Activated CD4-positive, alpha-beta T cell treated with anti-CD3 and anti-CD28 coated beads, Interleukin-2, amount 10 ng/mL, durations not matched to agents 24 days and 14 days (primary cell): Measurements from ENCODE around the gene TMEM37. TPM values are rescaled to one million over a fixed set of nuclear protein-coding genes. Genes with fewer than 3 reads are reported as not detected.

Source experiments
- DNase-seq: peaks from one replicate; pipeline ENCODE4 v3.0.0; 2022
- H3K27ac Mint-ChIP-seq: one replicate; pipeline ENCODE4 v1.8.0; 2022; ENCODE audit warnings: mild to moderate bottlenecking, mixed read lengths
- H3K27me3 Mint-ChIP-seq: one replicate; pipeline ENCODE4 v1.8.0; 2022; ENCODE audit warnings: mixed read lengths
- H3K36me3 Mint-ChIP-seq: one replicate; pipeline ENCODE4 v1.8.0; 2022; ENCODE audit warnings: low read depth, mild to moderate bottlenecking, mixed read lengths
- H3K4me1 Mint-ChIP-seq: one replicate; pipeline ENCODE4 v1.8.0; 2021; ENCODE audit warnings: mixed read lengths
- H3K4me3 Mint-ChIP-seq: one replicate; pipeline ENCODE4 v1.8.0; 2022; ENCODE audit warnings: mild to moderate bottlenecking, moderate library complexity, mixed read lengths
- H3K9me3 Mint-ChIP-seq: one replicate; pipeline ENCODE4 v1.8.0; 2021; ENCODE audit warnings: mixed read lengths
- intact Hi-C: fragments of 100-400 bp; cut with micrococcal nuclease; formaldehyde crosslinking; loops from one replicate; pipeline ENCODE4 v1.15.1; 2023
- total RNA-seq: library from RNA; stranded (reverse); gene quantifications from 2 replicates; pipeline ENCODE4 v1.2.3, GENCODE V29; 2022

Gene TMEM37
- total RNA-seq, 1 donor from 2014 or later = not detected

DNA sequence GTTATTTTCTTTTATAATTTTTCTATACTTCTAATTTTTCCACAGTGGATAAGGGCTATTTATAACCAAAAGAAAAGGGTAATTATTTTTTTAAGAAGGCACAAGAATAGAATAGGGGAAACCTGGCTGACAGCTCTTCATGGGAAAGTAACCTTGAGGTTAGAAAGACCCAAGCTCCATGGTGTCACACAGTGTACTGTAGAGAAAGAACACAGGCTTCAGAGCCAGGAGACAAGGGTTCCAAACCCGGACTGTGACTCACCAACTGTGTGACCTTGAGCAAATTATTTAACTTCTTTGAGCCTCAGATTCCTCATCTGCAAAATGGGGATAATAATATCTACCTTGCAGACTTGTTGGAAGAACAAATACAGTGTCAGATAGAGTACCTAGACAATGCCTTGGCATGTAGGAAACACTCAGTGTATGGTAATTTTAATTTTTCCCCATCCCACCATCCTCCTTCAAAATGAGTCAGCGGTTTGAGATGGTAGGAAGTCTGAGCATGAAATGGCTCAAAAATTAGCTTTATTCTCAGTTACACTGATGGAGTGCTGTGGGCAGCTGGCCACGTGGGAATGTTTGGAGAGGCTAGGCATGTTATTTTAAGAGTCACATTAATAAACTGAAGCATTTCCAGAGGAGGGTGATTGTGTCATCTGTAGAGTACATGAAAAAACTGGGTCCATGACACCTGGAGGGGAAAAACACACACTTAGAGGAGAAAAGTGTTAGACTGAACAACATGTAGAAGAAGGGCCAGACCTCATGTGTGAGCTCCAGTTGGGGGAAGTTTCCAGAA is 36.7 kb downstream of the TMEM37 start:
- Mint-ChIP-seq H3K9me3 (no peaks in the 10 kb centered on the region), H3K4me3 (no peak overlapping the region), H3K27ac (no peak overlapping the region), H3K4me1 (no peaks in the 10 kb centered on the region), H3K27me3 (peaks cover 2% of the 10 kb centered on the region), H3K36me3 (no peaks in the 10 kb centered on the region)
- no peak for DNase-seq
- intact Hi-C loops = no loop called here

- H3K4me1 Mint-ChIP-seq = no peaks in the 10 kb centered on the region
- H3K9me3 Mint-ChIP-seq = no peaks in the 10 kb centered on the region
- intact Hi-C loops = no loop called here
- DNase-seq = no peak
- H3K27me3 Mint-ChIP-seq = peaks cover 2% of the 10 kb centered on the region
- no peak overlapping the region for H3K4me3 Mint-ChIP-seq
- H3K36me3 Mint-ChIP-seq = no peaks in the 10 kb centered on the region
- no peak overlapping the region for H3K27ac Mint-ChIP-seq
Measured at GRCh38 chr2:119469131-119469530, 37.5 kb downstream of the TMEM37 start.

DNA sequence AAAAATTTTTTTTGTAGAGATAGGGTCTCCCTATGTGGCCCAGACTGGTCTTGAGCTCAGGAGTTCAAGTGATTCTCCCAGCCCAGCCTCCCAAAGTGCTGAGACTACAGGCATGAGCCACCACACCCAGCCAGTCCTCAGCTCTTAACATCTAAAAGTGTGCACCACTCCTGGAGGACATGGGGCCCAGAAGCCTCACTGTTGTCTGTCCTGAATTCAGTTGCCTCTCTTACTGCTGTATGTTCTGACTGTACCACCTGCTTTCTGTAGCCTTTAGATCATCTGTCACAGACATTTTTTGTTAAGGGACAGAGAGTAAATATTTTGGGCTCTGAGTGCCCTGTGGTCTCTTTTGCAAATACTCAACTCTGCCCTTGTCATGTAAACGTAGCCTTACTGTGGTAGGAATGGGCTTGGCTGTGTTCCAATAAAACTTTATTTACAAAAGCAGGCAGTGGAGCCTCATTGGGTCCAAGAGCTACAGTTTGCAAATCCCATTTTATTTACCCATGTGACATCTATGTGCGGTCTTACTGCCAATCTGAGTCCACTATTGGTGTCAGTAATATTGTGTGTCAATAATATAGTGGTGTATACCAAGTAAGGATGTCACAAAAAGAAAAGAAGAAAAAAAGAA is 38.1 kb downstream of the TMEM37 start:
- intact Hi-C loops = no loop called here
- Mint-ChIP-seq H3K27me3 (peaks cover 2% of the 10 kb centered on the region), H3K9me3 (no peaks in the 10 kb centered on the region), H3K4me1 (no peaks in the 10 kb centered on the region), H3K36me3 (no peaks in the 10 kb centered on the region), H3K27ac (no peak overlapping the region), H3K4me3 (no peak overlapping the region)
- DNase-seq = no peak

DNA sequence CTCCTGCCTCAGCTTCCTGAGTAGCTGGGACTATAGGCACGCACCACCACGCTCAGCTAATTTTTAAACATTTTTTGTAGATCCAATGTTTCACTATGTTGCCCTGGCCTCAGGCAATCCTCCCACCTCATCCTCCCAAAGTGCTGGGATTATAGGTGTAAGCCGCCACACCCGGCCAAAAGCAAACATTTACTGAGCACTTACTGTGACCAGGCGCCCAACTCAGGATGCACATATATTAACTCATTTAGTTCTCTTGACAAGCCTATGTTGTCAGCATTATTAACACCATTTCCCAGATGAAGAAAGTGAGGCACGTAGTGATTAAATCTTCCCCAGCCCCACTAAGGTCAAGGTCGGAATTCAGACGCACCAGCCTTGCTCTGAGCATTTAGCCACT is 41.1 kb downstream of the TMEM37 start:
- Mint-ChIP-seq H3K27me3 (peaks cover 2% of the 10 kb centered on the region), H3K4me1 (no peaks in the 10 kb centered on the region), H3K36me3 (no peaks in the 10 kb centered on the region), H3K27ac (no peak overlapping the region), H3K4me3 (no peak overlapping the region), H3K9me3 (no peaks in the 10 kb centered on the region)
- intact Hi-C loops = no loop called here
- DNase-seq = no peak

DNA sequence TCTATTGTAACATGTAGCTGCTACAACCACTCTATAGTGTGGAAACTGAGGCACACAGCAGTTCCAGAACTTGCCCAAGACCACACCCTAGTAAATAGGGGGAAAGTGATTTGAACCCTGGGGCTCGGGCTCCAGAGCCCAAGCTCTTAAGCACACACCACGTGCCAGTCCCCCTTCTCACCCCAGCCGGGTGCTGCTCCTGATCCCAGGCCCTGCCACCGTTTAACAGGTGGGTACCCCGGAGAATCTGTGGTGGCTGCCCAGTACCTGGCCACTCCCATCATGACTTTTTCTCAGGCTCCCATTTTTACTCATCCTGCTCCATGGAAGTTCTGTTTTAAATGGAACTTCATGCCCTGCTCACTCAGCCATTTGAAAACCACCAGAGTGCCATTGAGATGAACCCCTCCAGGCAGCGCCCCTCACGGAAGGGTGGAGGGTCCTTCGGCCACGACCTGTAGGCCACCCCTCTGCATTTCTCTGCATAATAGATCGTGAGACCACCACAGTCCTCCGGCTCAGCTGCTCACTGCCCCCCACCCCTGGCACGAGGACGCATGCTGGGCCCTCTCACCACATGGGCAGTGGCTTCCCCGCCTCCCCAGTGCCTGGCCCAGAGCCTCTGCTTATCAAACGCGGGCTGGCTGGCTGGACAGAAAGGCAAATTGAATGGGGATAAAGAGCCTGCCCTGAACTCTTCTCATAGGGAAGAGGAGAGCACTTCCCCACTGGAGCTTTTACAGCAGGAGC is 42.1 kb downstream of the TMEM37 start:
- DNase-seq = no peak
- Mint-ChIP-seq H3K27ac (no peak overlapping the region), H3K27me3 (no peaks in the 10 kb centered on the region), H3K36me3 (no peaks in the 10 kb centered on the region), H3K4me3 (no peak overlapping the region), H3K9me3 (no peaks in the 10 kb centered on the region), H3K4me1 (no peaks in the 10 kb centered on the region)
- intact Hi-C loops = no loop called here

- no peaks in the 10 kb centered on the region for H3K4me1 Mint-ChIP-seq
- no peak for DNase-seq
- H3K4me3 Mint-ChIP-seq = no peak overlapping the region
- H3K27me3 Mint-ChIP-seq = no peaks in the 10 kb centered on the region
- no peak overlapping the region for H3K27ac Mint-ChIP-seq
- no peaks in the 10 kb centered on the region for H3K36me3 Mint-ChIP-seq
- intact Hi-C loops = no loop called here
- no peaks in the 10 kb centered on the region for H3K9me3 Mint-ChIP-seq
Measured at GRCh38 chr2:119474371-119475224, 42.9 kb downstream of the TMEM37 start.

- Mint-ChIP-seq H3K9me3 (no peaks in the 10 kb centered on the region), H3K36me3 (no peaks in the 10 kb centered on the region), H3K4me3 (no peak overlapping the region), H3K4me1 (no peaks in the 10 kb centered on the region), H3K27me3 (no peaks in the 10 kb centered on the region), H3K27ac (no peak overlapping the region)
- intact Hi-C loops = no loop called here
- DNase-seq = no peak
Measured at GRCh38 chr2:119475225-119475856, 43.7 kb downstream of the TMEM37 start.

GRCh38 chr2:119475857-119476244 is 44.2 kb downstream of the TMEM37 start:
- H3K27ac Mint-ChIP-seq = no peak overlapping the region
- intact Hi-C loops = loop anchor here (1.0 kb wide), 1 partner anchor 69 kb away; no protein-coding TSS in a partner anchor
- H3K4me1 Mint-ChIP-seq = no peaks in the 10 kb centered on the region
- H3K27me3 Mint-ChIP-seq = no peaks in the 10 kb centered on the region
- no peak for DNase-seq
- no peaks in the 10 kb centered on the region for H3K36me3 Mint-ChIP-seq
- H3K4me3 Mint-ChIP-seq = no peak overlapping the region
- no peaks in the 10 kb centered on the region for H3K9me3 Mint-ChIP-seq

- no peaks in the 10 kb centered on the region for H3K4me1 Mint-ChIP-seq
- peak; percentile 79 for DNase-seq
Measured at GRCh38 chr2:119476301-119477112, 44.9 kb downstream of the TMEM37 start.

DNA sequence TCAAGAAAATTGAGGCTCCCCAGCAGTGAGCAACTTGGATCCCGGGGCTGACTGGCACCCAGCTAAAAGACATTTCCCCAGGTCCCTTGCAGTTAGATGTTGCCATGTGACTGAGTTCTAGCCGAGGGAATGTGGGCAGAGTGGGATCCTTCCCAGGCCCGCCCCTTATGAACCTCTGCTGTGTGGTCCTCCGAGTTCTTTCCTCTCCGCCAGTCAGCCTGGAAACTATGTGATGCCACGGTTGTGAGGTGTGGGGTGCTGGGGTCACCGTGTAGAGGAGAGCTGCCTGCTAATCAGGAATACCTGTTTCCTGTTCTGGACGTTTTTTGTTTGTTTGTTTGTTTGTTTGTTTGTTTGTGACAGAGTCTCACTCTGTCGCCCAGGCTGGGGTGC is 45.5 kb downstream of the TMEM37 start:
- Mint-ChIP-seq H3K4me1 (no peaks in the 10 kb centered on the region), H3K27me3 (no peaks in the 10 kb centered on the region), H3K9me3 (no peaks in the 10 kb centered on the region), H3K4me3 (no peak overlapping the region), H3K36me3 (no peaks in the 10 kb centered on the region), H3K27ac (no peak overlapping the region)
- intact Hi-C loops = no loop called here
- DNase-seq = no peak

More at GRCh38 chr2:119476301-119477112, 44.9 kb downstream of the TMEM37 start:
- no peaks in the 10 kb centered on the region for H3K36me3 Mint-ChIP-seq
- no peak overlapping the region for H3K27ac Mint-ChIP-seq
- H3K4me3 Mint-ChIP-seq = no peak overlapping the region
- H3K9me3 Mint-ChIP-seq = no peaks in the 10 kb centered on the region
- no peaks in the 10 kb centered on the region for H3K27me3 Mint-ChIP-seq
- intact Hi-C loops = loop anchor here (1.0 kb wide), 1 partner anchor 69 kb away; no protein-coding TSS in a partner anchor

DNA sequence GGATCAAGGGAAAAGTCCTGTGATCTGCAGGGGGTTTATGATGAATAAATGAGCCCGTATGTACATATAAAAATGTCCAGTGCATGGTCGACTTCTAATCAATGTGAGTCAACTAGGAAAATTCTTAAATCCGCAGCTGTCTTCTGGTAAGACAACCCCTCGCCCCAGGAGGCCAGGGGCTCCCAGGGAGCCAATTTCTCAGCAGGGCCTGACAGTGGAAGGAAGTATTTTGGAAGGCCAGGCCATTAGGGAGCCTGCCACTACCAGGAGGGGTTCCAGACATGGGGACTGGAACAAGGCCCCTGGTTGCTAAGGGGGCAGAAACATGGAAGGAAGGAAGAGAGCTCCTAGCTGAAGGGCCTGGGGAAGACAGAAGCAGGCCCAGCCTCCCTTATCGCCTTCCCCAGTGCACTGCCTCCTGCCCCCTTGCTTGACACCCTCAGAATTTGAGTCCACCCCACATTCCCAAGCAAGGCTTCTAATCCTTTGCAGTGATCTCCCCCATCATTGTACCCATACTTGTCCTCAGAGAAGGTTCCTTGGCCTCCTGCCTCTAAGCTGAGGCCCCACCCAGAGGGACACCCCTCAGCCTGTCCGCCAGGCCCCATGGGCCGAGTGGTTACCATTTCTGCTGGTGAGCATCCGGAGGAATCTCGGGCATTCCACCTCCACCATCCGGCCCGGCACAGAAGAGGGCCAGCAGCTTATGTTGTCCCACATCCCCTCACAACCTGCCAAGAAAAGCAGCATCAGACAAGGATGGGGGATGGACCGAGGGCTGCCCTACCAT is 46.7 kb downstream of the TMEM37 start:
- no peak for DNase-seq
- no peak overlapping the region for H3K4me3 Mint-ChIP-seq
- intact Hi-C loops = no loop called here
- no peaks in the 10 kb centered on the region for H3K9me3 Mint-ChIP-seq
- no peaks in the 10 kb centered on the region for H3K4me1 Mint-ChIP-seq
- H3K27ac Mint-ChIP-seq = no peak overlapping the region
- no peaks in the 10 kb centered on the region for H3K36me3 Mint-ChIP-seq
- H3K27me3 Mint-ChIP-seq = no peaks in the 10 kb centered on the region

- intact Hi-C loops = no loop called here
- H3K9me3 Mint-ChIP-seq = no peaks in the 10 kb centered on the region
- no peaks in the 10 kb centered on the region for H3K4me1 Mint-ChIP-seq
- H3K36me3 Mint-ChIP-seq = no peaks in the 10 kb centered on the region
- H3K27ac Mint-ChIP-seq = no peak overlapping the region
- H3K27me3 Mint-ChIP-seq = no peaks in the 10 kb centered on the region
- no peak for DNase-seq
- no peak overlapping the region for H3K4me3 Mint-ChIP-seq
Measured at GRCh38 chr2:119478978-119479295, 47.3 kb downstream of the TMEM37 start.
